SK-N-SH treated with all-trans-retinoic acid at 6 μM for 48 hours (cell line): ENCODE data around the gene INSR.

ENCODE experiments used
- ZFP3 ChIP-seq: fragments of 250-450 bp; sonication (Bioruptor Pico); IDR thresholded peaks from 2 replicates; pipeline ENCODE4 v1.5.0; 2020; ENCODE audit warnings: mild to moderate bottlenecking, moderate library complexity
- ZNF565 ChIP-seq: fragments of 450-650 bp; formaldehyde crosslinking; conservative IDR thresholded peaks from 2 replicates; pipeline ENCODE4 v1.5.0; 2020; ENCODE audit warnings: low read depth, mild to moderate bottlenecking, moderate library complexity
- ZNF70 ChIP-seq: fragments of 450-650 bp; formaldehyde crosslinking; IDR thresholded peaks from 2 replicates; pipeline ENCODE4 v1.5.0; 2020; ENCODE audit warnings: mild to moderate bottlenecking, moderate library complexity
- TF ChIP-seq, protein P1 (sequence below): fragments of 250-450 bp; sonication (Bioruptor Pico); IDR thresholded peaks from 2 replicates; pipeline ENCODE4 v1.8.0; 2020; ENCODE audit warnings: mild to moderate bottlenecking, moderate library complexity, borderline replicate concordance

DNA sequence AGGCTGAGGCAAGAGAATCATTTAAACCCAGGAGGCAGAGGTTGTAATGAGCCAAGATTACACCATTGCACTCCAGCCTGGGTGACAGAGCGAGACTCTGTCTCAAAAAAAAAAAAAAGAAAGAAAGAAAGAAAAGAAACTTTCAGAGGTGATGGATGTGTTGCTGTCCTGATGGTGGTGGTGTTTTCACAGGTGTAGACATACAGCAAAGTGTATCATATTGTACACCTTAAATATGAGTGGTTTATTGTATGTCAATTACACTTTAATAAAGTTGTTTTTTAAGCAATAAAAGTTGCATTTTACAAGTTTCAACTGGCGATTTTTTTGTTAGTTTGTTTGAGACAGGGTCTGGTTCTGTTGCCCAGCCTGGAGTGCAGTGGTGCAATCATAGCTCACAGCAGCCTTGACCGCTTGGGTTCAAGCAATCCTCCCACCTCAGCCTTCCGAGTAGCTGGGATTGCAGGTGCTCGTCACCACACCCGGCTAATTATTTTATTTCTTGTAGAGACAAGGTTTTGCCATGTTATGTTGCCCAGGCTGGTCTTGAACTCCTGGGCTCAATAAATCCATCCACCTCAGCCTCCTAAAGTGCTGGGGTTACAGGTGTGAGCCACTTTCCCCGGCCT lies 13.5 kb upstream of the INSR start:
- TF ChIP-seq, protein P1, sequence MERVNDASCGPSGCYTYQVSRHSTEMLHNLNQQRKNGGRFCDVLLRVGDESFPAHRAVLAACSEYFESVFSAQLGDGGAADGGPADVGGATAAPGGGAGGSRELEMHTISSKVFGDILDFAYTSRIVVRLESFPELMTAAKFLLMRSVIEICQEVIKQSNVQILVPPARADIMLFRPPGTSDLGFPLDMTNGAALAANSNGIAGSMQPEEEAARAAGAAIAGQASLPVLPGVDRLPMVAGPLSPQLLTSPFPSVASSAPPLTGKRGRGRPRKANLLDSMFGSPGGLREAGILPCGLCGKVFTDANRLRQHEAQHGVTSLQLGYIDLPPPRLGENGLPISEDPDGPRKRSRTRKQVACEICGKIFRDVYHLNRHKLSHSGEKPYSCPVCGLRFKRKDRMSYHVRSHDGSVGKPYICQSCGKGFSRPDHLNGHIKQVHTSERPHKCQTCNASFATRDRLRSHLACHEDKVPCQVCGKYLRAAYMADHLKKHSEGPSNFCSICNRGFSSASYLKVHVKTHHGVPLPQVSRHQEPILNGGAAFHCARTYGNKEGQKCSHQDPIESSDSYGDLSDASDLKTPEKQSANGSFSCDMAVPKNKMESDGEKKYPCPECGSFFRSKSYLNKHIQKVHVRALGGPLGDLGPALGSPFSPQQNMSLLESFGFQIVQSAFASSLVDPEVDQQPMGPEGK = no peak
- TF ChIP-seq ZNF565 (CRISPR knock-in tag) = no peak
- no peak for TF ChIP-seq ZNF70 (CRISPR knock-in tag)
- no peak for TF ChIP-seq ZFP3 (CRISPR knock-in tag)
